ENCODE data around the gene PMS1. TPM values are rescaled to one million over a fixed set of nuclear protein-coding genes. Genes with fewer than 3 reads are reported as not detected.

Gene PMS1
- total and polyA plus RNA-seq, 4 donors, result 10.4 to 33.3 (median 15.3) TPM

DNA sequence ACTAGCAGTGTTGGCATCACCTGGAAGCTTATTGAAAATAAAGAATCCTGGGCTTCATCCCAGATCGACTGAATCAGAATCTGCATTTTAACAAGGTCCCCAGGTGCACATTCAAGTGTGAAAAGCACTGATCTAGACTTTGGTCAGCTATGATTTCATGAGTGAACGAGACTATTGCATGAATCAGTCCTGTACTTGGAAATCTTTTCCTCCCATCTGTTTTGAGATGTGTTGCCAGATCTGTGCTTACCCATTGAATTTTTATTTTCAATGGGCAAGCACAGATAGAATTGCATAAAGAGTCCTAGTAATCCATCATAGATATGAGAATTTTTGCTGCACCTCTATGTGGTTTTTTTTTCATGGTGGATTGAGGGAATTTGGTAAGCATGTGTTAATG is 64.0 kb downstream of the PMS1 start:
- Histone ChIP-seq H3K4me1 (ENCODE audit: control insufficient read depth in 1 of 2, insufficient read depth in 2 of 2, low read length in 2 of 2) (no peaks in the 10 kb centered on the region), H3K4me3 (ENCODE audit: low read length in 2 of 2) (no peak overlapping the region), H3K27ac (ENCODE audit: low read depth in 1 of 2, low read length in 2 of 2) (no peak overlapping the region), H3K27me3 (ENCODE audit: control insufficient read depth in 1 of 2, insufficient read depth in 2 of 2, low read length in 1 of 2) (no peaks in the 10 kb centered on the region), H3K36me3 (ENCODE audit: control insufficient read depth in 1 of 2, insufficient read depth in 2 of 2, low read length in 1 of 2) (peaks cover 0 to 6% of the 10 kb centered on the region in 2 donors), H3K9me3 (ENCODE audit: control insufficient read depth, low read length) (no peaks in the 10 kb centered on the region)
- no peak for ATAC-seq (ENCODE audit: low FRiP score)
- WGBS, 2 donors, result 90 to 92% methylated on average over 2 of the region's 2 CpGs
- intact Hi-C loops (cut with DNase I), result no loop called here
- no peak for DNase-seq

DNA sequence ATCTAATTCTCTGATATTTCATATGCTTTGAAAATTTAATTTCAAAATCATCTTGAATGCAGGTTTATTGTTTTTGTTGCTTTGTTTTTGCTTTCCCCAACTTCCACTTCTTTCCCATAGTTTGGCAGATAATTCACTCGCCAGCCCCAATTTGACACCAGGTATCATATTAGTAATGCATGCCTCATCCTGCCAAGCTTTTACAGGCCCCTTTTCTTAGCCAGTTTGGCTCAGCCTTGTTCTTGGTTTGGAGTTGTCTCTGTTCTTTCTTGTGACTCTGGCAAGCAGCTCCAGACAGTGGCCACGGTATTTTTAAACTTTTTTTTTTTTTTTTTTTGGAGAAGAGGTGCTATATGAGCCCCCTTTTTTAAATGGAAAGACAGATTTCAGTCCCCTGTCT is 65.3 kb downstream of the PMS1 start:
- Histone ChIP-seq H3K27me3 (ENCODE audit: control insufficient read depth in 1 of 2, insufficient read depth in 2 of 2, low read length in 1 of 2) (no peaks in the 10 kb centered on the region), H3K4me1 (ENCODE audit: control insufficient read depth in 1 of 2, insufficient read depth in 2 of 2, low read length in 2 of 2) (no peaks in the 10 kb centered on the region), H3K4me3 (ENCODE audit: low read length in 2 of 2) (no peak overlapping the region), H3K9me3 (ENCODE audit: control insufficient read depth, low read length) (no peaks in the 10 kb centered on the region), H3K36me3 (ENCODE audit: control insufficient read depth in 1 of 2, insufficient read depth in 2 of 2, low read length in 1 of 2) (peaks cover 0 to 6% of the 10 kb centered on the region in 2 donors), H3K27ac (ENCODE audit: low read depth in 1 of 2, low read length in 2 of 2) (no peak overlapping the region)
- no peak for DNase-seq
- ATAC-seq (ENCODE audit: low FRiP score), result no peak
- 54 to 64% methylated on average over 2 of the region's 2 CpGs for WGBS, 2 donors
- intact Hi-C loops (cut with DNase I), result no loop called here

DNA sequence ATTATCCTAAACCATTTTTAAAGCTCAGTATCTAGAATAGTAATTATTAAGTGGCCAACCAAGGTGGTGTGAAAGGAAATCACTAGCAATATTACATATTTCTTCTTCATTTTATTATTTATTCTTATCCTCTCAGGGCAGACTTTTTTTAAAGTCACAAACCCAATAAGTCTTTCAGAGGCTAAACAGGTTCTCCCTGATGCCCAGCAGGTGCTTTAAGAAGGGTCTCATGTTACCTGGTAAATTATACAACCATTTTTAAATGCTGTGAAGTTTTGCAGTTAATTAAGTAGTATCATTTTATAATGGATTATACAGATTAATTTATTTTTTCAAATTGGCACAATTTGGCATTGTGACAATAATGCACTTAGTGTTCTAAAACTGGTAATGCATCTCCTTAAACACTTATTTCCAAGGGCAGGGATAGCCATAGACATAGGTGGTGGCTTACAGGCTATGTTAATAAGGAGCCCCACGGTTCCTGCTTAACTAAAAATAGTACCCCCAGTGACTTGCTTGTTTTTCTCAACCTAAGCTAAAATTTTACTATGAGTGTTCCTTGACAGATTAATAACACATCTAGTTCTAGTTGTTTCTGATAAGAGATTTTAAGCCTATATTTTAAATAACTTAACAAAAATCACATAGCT is 67.0 kb downstream of the PMS1 start:
- Histone ChIP-seq H3K4me3 (ENCODE audit: low read length in 2 of 2) (no peak overlapping the region), H3K4me1 (ENCODE audit: control insufficient read depth in 1 of 2, insufficient read depth in 2 of 2, low read length in 2 of 2) (no peaks in the 10 kb centered on the region), H3K36me3 (ENCODE audit: control insufficient read depth in 1 of 2, insufficient read depth in 2 of 2, low read length in 1 of 2) (peaks cover 0 to 6% of the 10 kb centered on the region in 2 donors), H3K9me3 (ENCODE audit: control insufficient read depth, low read length) (no peaks in the 10 kb centered on the region), H3K27ac (ENCODE audit: low read depth in 1 of 2, low read length in 2 of 2) (no peak overlapping the region), H3K27me3 (ENCODE audit: control insufficient read depth in 1 of 2, insufficient read depth in 2 of 2, low read length in 1 of 2) (no peaks in the 10 kb centered on the region)
- DNase-seq, result no peak
- ATAC-seq (ENCODE audit: low FRiP score), result no peak
- intact Hi-C loops (cut with DNase I), result no loop called here
- 20 to 24% methylated on average over 1 of the region's 1 CpG for WGBS, 2 donors

DNA sequence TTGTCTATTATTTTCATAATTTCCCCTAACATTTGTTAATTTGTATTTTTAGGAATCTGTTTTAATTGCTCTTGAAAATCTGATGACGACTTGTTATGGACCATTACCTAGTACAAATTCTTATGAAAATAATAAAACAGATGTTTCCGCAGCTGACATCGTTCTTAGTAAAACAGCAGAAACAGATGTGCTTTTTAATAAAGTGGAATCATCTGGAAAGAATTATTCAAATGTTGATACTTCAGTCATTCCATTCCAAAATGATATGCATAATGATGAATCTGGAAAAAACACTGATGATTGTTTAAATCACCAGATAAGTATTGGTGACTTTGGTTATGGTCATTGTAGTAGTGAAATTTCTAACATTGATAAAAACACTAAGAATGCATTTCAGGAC is 69.9 kb downstream of the PMS1 start:
- H3K27ac ChIP-seq (ENCODE audit: low read depth in 1 of 2, low read length in 2 of 2), result no peak overlapping the region
- no peaks in the 10 kb centered on the region for H3K9me3 ChIP-seq (ENCODE audit: control insufficient read depth, low read length)
- intact Hi-C loops (cut with DNase I), result no loop called here
- no peak for ATAC-seq (ENCODE audit: low FRiP score)
- DNase-seq, result no peak
- 81 to 84% methylated on average over 3 of the region's 3 CpGs for WGBS, 2 donors
- H3K4me1 ChIP-seq (ENCODE audit: control insufficient read depth in 1 of 2, insufficient read depth in 2 of 2, low read length in 2 of 2), result no peaks in the 10 kb centered on the region
- H3K4me3 ChIP-seq (ENCODE audit: low read length in 2 of 2), result no peak overlapping the region
- H3K27me3 ChIP-seq (ENCODE audit: control insufficient read depth in 1 of 2, insufficient read depth in 2 of 2, low read length in 1 of 2), result no peaks in the 10 kb centered on the region
- H3K36me3 ChIP-seq (ENCODE audit: control insufficient read depth in 1 of 2, insufficient read depth in 2 of 2, low read length in 1 of 2), result peaks cover 0 to 2% of the 10 kb centered on the region in 2 donors

DNA sequence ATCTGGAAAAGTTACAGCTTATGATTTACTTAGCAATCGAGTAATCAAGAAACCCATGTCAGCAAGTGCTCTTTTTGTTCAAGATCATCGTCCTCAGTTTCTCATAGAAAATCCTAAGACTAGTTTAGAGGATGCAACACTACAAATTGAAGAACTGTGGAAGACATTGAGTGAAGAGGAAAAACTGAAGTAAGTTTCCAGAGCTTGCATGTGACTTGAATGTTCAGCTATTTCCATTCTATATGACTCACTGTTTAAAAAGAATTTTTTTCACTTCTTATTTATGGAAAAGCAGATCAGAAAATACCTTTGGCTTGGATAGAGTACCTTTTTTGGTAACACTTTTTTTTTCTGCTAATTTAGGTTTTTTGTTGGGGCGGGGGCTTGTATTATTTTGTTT is 70.7 kb downstream of the PMS1 start:
- WGBS, 2 donors, result 91% methylated on average over 3 of the region's 3 CpGs
- Histone ChIP-seq H3K9me3 (ENCODE audit: control insufficient read depth, low read length) (no peaks in the 10 kb centered on the region), H3K36me3 (ENCODE audit: control insufficient read depth in 1 of 2, insufficient read depth in 2 of 2, low read length in 1 of 2) (no peaks in the 10 kb centered on the region), H3K27me3 (ENCODE audit: control insufficient read depth in 1 of 2, insufficient read depth in 2 of 2, low read length in 1 of 2) (no peaks in the 10 kb centered on the region), H3K4me3 (ENCODE audit: low read length in 2 of 2) (no peak overlapping the region), H3K27ac (ENCODE audit: low read depth in 1 of 2, low read length in 2 of 2) (no peak overlapping the region), H3K4me1 (ENCODE audit: control insufficient read depth in 1 of 2, insufficient read depth in 2 of 2, low read length in 2 of 2) (no peaks in the 10 kb centered on the region)
- intact Hi-C loops (cut with DNase I), result no loop called here
- ATAC-seq (ENCODE audit: low FRiP score) (no peak), DNase-seq (no peak)

DNA sequence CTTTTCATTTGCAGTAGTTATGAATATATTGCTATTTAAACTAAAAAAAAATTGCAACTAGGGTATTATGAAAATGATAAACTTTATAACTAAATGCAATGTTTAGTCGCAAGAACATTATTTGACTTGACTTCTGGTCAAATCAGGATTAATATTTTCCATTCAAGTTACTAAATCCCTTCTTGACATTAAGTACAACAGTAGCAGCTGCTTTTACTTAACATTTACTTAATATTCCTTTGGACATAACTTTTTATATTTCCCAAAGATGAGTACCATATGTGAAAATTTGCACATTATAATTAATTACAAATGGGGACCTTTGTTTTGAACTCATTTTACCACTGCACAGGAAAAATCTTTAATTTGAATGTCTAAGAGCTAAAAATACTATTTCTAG is 74.0 kb downstream of the PMS1 start:
- no peaks in the 10 kb centered on the region for H3K9me3 ChIP-seq (ENCODE audit: control insufficient read depth, low read length)
- H3K4me1 ChIP-seq (ENCODE audit: control insufficient read depth in 1 of 2, insufficient read depth in 2 of 2, low read length in 2 of 2), result no peaks in the 10 kb centered on the region
- intact Hi-C loops (cut with DNase I), result no loop called here
- 51 to 63% methylated on average over 1 of the region's 1 CpG for WGBS, 2 donors
- H3K27ac ChIP-seq (ENCODE audit: low read depth in 1 of 2, low read length in 2 of 2), result no peak overlapping the region
- DNase-seq (no peak), ATAC-seq (ENCODE audit: low FRiP score) (no peak)
- H3K4me3 ChIP-seq (ENCODE audit: low read length in 2 of 2), result no peak overlapping the region
- H3K27me3 ChIP-seq (ENCODE audit: control insufficient read depth in 1 of 2, insufficient read depth in 2 of 2, low read length in 1 of 2), result no peaks in the 10 kb centered on the region
- H3K36me3 ChIP-seq (ENCODE audit: control insufficient read depth in 1 of 2, insufficient read depth in 2 of 2, low read length in 1 of 2), result no peaks in the 10 kb centered on the region

DNA sequence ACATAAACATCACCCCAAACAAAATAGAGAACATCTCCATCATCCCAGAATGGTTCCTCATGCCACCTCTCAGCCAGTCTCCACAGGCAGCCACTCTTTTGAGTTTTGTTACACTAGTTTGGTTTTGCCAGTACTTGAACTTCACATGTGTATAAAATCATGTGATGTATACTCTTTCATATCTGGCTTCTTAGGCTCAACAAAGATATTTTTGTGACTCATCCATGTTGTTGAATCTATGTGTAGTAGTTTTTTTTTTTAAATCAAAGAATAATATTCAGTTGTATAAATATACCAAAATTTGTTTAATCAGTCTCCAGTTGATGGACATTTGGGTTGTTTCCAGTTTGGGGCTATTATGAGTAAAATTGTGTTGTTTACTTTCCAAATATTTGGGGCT is 75.9 kb downstream of the PMS1 start:
- Histone ChIP-seq H3K9me3 (ENCODE audit: control insufficient read depth, low read length) (no peaks in the 10 kb centered on the region), H3K27ac (ENCODE audit: low read depth in 1 of 2, low read length in 2 of 2) (no peak overlapping the region), H3K27me3 (ENCODE audit: control insufficient read depth in 1 of 2, insufficient read depth in 2 of 2, low read length in 1 of 2) (no peaks in the 10 kb centered on the region), H3K4me3 (ENCODE audit: low read length in 2 of 2) (no peak overlapping the region), H3K36me3 (ENCODE audit: control insufficient read depth in 1 of 2, insufficient read depth in 2 of 2, low read length in 1 of 2) (no peaks in the 10 kb centered on the region), H3K4me1 (ENCODE audit: control insufficient read depth in 1 of 2, insufficient read depth in 2 of 2, low read length in 2 of 2) (no peaks in the 10 kb centered on the region)
- intact Hi-C loops (cut with DNase I), result no loop called here
- DNase-seq (no peak), ATAC-seq (ENCODE audit: low FRiP score) (no peak)

DNA sequence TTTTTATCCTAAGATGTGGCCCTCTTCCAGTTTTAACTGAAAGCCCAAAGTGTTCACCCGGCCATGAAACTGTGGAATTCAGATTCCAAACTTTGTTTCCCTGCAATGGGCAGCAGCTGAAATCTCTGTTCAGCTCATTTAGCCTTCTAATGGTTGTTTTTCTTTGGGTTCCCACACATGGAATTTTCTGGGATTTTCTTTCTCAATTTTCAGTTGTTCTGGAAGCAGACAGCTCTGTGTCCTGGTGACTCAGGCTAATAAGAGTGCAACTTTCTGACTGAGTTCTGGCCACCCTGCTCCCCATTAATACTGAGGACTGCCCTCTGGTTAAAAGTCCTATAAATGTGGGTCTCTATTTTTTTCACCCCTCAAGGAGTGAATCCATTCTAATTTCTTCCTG is 78.5 kb downstream of the PMS1 start:
- H3K27me3 ChIP-seq (ENCODE audit: control insufficient read depth in 1 of 2, insufficient read depth in 2 of 2, low read length in 1 of 2), result no peaks in the 10 kb centered on the region
- 35 to 50% methylated on average over 1 of the region's 1 CpG for WGBS, 2 donors
- H3K27ac ChIP-seq (ENCODE audit: low read depth in 1 of 2, low read length in 2 of 2), result no peak overlapping the region
- H3K9me3 ChIP-seq (ENCODE audit: control insufficient read depth, low read length), result no peaks in the 10 kb centered on the region
- H3K4me1 ChIP-seq (ENCODE audit: control insufficient read depth in 1 of 2, insufficient read depth in 2 of 2, low read length in 2 of 2), result no peaks in the 10 kb centered on the region
- intact Hi-C loops (cut with DNase I), result no loop called here
- ATAC-seq (ENCODE audit: low FRiP score) (no peak), DNase-seq (no peak)
- no peak overlapping the region for H3K4me3 ChIP-seq (ENCODE audit: low read length in 2 of 2)
- H3K36me3 ChIP-seq (ENCODE audit: control insufficient read depth in 1 of 2, insufficient read depth in 2 of 2, low read length in 1 of 2), result no peaks in the 10 kb centered on the region

DNA sequence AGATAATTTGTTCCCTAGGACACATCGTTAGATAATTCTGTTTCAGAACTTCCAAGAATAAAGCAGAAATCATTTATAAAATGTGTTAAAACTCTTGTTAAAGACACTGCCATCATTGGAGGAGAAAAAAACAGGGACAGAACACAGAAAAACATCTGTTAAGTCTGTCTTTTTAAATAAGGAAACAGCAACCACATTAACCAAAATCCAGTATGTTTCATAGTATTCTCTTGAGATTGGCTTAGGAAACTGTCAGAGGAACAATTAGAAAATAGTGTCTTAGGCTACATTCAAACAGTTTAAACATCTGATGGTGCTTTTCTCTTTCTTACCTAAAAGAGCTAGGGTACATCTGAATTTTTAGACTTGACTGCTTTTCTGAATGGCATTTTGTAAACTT is 81.6 kb downstream of the PMS1 start:
- no peaks in the 10 kb centered on the region for H3K36me3 ChIP-seq (ENCODE audit: control insufficient read depth in 1 of 2, insufficient read depth in 2 of 2, low read length in 1 of 2)
- no peaks in the 10 kb centered on the region for H3K27me3 ChIP-seq (ENCODE audit: control insufficient read depth in 1 of 2, insufficient read depth in 2 of 2, low read length in 1 of 2)
- H3K27ac ChIP-seq (ENCODE audit: low read depth in 1 of 2, low read length in 2 of 2), result no peak overlapping the region
- intact Hi-C loops (cut with DNase I), result no loop called here
- ATAC-seq (ENCODE audit: low FRiP score) (no peak), DNase-seq (no peak)
- H3K4me3 ChIP-seq (ENCODE audit: low read length in 2 of 2), result no peak overlapping the region
- WGBS, 2 donors, result 86 to 98% methylated on average over 1 of the region's 1 CpG
- H3K9me3 ChIP-seq (ENCODE audit: control insufficient read depth, low read length), result no peaks in the 10 kb centered on the region
- H3K4me1 ChIP-seq (ENCODE audit: control insufficient read depth in 1 of 2, insufficient read depth in 2 of 2, low read length in 2 of 2), result no peaks in the 10 kb centered on the region

Measured in aorta (tissue), 5 donors.